Measurements from ENCODE around the gene TTLL9. TPM values are rescaled to one million over a fixed set of nuclear protein-coding genes. Genes with fewer than 3 reads are reported as not detected.
A peak's percentile ranks its signal among the peaks of the same experiment; 100 is the strongest.
"Not testable (repeated sequence)": the region's sequence is repeated elsewhere in the genome, so short reads cannot be mapped to it uniquely, and the experiment has no call there.

The TTLL9 gene, protein sequence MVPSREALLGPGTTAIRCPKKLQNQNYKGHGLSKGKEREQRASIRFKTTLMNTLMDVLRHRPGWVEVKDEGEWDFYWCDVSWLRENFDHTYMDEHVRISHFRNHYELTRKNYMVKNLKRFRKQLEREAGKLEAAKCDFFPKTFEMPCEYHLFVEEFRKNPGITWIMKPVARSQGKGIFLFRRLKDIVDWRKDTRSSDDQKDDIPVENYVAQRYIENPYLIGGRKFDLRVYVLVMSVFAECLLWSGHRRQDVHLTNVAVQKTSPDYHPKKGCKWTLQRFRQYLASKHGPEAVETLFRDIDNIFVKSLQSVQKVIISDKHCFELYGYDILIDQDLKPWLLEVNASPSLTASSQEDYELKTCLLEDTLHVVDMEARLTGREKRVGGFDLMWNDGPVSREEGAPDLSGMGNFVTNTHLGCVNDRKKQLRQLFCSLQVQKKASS
- polyA plus RNA-seq (ENCODE audit: insufficient read length) = 0.25 TPM

DNA sequence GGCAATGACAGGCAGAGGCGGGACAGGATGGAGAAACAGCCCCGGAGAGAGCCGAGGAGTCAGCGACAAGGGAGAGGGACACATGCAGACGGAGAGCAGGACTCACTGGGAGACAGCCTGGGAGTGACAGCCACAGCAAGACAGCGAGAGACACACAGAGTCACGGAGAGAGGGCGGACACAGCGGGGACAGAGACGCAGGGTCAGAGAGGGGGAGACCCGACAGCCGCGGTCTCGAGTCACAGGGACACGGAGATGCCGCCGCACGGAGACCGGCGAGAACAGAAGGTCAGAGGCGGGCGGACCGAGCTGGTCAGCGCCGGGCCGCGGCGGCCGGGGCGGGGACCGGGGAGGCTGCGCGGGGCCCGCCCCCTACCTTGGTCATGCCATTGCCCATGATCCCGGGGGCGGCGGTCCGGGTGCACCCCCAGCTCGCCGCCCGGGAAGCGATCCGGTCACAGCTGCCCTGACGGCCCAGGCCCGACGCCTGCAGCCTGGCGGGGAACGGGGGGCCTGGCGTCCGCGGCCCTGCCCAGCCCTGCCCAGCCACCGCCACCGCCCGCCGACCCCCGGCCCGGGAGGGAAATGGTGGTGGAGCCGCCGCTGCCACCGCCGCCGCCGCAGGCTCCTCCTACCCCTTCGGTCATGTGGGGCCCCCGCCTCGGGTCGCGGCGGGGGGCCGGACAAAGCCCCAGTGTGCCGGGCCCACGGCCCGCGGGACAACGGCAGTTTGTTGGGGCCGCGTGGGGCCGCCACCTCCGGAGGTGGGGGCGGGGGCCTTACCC, at the start of gene TTLL9, which contains the start of gene DUSP15:
TTLL9 (plus strand) TSS at position 693 of the 784 bp plus-strand sequence. CDS start 493 bp downstream, outside the sequence.
DUSP15 (minus strand) TSS at position 586 of the 784 bp plus-strand sequence; CDS start at position 396, 190 bp downstream.
- DNase-seq = peak; percentile 55

DNA sequence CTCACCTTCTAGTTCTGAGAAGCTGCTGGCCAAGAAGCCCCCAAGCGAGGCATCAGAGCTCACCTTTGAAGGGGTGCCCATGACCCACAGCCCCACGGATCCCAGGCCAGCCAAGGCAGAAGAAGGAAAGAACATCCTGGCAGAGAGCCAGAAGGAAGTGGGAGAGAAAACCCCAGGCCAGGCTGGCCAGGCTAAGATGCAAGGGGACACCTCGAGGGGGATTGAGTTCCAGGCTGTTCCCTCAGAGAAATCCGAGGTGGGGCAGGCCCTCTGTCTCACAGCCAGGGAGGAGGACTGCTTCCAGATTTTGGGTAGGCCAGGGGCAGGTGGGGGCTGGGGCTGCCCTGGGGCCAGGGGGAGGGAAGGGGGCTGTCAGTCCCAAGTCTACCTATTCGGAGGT, 49.0 kb upstream of the TTLL9 start:
- DNase-seq = no peak

DNA sequence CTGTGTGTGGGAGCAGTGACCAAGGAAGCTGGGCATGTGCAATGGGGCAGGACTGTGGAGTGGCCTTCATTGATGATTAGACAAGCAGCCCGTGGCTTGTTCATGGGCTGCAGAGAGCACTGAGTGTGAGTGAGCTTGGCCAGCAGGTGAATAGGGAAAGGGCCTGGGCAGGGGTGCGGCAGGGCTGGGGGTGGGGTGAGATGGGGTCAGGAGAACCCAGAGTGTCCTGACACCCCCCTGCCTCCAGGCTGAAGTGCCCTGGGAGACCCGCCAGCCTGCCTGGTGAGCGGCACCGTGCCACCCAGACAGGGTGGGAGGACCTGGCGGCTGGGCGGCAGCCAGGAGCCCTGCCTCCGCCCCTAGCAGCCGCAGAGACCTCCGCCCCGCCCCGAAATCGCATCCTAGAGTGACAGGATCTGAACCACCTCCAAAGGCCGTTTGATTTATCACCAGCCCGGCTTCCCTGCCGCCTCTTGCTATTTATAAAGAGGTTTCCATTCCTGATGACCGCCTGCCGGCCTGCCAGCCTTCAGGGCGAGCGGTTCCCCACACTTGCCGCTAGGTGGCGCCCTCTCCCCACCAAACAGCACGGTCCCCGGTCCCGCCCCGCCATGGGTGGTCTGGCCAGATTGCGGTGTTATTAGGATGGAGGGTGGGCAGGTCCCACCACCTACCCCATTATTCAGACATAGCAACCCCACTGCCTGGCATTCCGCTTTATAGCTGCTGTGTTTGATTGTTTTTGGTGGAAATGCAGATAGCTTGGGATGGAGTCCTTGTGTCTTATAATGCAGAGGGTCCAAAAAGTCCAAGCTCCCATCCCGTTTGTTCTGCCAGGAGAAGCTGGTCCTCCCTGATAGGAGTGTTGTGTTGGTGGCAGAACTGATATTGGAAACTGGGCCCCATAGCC, 47.8 kb upstream of the TTLL9 start:
- peak; percentile 75 for DNase-seq

DNA sequence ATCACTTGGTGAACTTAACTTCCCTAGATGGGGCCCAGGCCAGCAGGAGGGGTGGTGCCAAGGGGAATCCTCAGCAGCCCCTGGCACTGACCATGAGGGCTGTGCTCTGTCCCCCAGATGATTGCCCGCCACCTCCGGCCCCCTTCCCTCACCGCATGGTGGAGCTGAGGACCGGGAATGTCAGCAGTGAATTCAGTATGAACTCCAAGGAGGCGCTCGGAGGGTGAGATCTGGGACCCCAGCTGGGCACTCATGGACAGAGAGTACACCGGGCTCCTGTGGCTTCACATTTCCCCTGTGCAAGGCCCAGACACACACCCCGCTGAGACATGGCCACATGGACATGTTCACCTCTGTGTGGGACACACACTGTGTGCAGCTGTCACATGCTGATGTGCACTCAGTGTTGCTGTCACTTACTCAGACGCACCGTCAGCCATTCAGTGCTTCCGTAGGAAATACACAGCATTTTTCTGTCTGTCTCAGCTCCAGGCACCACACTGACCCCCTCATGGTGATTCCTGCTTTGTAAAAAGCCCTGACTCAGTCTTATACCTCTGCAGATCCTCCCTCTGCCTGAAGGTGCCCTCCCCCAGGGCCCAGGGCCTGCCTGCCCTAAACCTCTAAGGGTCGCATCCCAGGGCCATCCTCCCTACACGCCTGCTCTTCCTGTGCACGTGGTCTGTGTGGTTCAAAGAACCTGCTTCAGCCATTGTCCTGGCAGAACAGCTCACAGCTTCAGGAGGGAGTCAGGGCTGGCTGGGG, 46.9 kb upstream of the TTLL9 start:
- no peak for DNase-seq

DNA sequence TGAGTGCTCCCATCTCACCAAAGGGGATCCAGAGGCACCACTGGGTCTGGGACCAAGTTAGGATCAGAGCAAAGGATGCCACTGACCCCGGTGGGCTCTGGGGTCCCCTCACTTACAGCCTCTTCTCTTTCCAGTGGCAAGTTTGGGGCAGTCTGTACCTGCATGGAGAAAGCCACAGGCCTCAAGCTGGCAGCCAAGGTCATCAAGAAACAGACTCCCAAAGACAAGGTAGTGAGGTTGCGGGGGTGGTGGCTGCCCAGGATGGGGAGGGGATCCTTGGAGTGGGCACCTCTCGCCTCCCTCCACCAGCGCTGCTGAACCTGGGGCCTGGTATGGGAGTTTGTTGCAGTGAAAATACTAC, 46.3 kb upstream of the TTLL9 start:
- no peak for DNase-seq

DNA sequence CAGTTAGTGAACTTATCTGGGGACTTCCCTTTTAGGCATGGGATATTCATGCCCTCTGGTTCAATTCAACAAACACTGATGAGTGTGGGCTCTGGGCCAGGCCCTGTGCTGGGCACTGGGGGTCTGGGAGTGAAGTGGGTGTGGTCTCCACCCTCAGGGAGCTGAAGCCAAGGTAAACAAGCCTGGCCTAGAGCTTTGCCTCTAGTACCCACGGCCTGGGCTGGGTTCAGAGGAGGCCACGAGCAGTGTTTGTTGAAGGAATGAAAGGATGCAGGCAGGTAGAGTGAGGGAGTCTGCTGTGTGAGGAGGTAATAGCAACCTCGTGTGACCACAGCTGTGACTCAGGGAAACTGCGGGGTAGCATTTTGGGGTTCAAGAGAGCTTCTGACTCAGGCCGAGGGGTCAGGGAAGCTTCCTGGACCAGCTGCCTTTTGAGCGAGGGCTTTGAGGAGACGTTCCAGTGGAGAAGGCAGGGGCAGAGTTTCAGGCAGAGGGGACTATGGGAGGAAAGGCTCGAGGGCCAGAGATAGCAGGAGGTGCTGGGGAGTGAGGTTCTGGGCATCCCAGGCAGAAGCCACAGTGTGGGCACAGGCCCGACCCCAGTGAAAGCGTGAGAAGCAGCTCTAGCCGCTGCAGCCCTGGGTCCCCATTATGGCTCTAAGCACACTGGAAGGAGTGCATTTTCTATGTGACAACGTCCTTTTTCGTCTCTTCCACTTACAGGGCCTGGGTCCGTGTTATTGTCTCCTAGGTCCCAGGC, 45.7 kb upstream of the TTLL9 start:
- DNase-seq = no peak

DNA sequence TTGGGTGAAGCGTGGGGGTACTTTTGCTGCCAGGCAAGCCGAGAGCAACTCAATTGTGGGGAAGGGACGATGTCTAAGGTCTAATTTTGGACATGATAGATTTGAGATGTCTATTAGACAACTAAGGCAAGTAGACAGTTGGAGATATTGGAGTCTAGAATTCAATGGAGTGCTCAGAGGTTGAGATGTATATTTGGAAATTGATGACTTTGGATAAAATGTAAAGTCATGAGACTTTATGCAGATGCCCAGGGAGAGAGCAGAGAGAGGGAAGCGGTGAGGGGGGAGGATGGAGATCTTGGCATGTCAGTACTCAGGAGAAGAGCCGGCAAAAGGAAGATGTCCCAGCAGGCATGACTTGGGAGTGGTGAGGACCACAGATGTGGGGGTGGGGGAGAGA, 44.4 kb upstream of the TTLL9 start:
- DNase-seq = no peak

DNA sequence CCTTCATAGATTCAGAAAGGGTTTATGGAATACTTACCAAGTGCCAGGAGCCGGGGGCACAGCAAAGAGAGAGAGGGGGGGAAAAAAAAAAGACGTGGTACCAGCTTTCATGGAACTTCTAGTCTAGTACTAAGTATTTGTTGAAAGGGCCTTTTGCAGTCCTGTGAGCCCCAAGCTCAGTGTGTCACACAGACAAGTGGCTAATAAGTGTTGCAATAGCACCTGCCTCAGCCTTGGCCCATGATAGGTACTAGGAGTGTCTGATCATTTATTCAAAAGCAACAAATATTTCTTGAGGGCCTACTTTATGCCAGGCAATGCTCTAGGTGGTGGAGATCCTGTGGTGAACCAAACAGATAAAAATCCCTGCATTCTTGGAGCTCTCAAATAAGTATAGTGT, 43.4 kb upstream of the TTLL9 start:
- no peak for DNase-seq

DNA sequence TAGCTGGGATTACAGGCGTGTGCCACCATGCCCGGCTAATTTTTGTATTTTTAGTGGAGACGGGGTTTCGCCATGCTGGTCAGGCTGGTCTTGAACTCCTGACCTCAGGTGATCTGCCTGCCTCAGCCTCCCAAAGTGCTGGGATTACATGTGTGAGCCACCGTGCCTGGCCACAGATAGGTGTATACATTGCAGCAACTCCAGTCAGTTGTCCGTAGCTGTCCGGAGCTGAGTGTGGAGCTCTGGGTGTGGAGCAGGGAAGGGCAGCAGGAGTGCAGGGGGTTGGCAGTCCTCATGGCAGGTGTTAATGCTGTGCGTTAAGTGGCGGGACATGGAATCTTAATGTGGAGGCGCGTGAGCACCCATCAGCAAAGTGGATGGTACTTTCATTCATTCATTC, 42.4 kb upstream of the TTLL9 start:
- not testable (repeated sequence) for DNase-seq

DNA sequence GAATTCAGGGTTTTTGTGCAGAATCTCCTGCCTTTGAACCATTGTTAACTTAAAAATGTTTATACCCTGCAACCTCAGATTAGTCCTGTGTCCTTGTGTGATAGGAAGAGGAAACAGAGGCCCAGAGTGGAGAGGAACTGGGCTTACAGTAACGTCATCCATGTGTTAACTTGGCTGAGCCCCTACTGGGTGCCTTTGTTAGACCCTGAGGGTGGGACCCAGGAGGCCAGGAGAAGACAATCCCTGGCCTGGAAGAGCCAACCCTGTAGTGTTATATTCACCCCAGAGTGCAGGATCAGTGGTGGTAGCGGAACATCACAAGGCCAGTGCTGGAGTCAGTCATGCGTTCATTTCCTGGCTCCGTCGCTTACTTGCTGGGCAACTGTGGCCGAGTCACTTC, 40.7 kb upstream of the TTLL9 start:
- no peak for DNase-seq

DNA sequence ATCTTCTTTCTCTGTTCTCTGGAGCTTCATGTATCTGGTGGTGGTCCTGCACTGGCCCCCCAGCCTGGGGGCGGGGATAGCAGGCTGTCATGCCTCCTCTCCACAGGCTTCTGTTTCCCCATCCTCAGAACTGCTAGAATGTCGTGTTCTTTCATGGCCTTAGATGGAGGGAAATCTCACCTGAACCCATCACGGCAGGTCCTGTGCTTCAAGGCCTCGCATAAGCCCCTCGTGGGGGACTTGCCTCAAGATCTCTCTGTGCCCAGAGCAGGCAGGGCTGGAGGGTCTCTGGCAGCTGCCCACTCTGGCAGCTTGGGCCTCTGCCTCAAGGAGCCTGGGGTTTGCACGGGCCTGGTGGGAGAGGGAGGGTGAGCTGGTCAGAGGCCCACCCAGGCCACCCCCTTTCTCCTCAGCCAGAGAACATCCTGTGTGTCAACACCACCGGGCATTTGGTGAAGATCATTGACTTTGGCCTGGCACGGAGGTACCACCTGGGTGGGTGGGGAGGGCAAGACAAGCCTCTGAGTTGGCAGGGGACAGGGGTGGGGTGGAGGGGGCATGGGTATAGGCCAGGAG, 39.9 kb upstream of the TTLL9 start:
- DNase-seq = no peak

DNA sequence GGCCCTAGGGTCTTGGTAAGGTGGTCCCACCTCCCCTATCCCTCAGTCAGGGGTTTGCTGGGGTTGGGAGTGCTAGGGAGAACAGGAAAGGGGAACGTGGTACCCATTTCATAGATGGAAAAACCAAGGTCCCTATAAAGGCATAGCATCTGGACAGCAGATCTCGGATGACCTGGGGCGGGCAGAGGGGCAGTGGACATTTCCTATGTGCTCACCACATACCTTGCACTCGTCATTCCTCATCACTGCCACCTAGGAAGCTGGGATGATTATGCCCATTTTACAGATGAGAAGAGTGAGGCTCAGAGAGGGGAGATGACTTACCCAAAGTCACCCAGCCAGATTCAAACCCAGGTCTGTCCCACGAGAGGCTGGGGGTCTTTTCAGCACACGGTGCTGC, 39.2 kb upstream of the TTLL9 start:
- no peak for DNase-seq

DNA sequence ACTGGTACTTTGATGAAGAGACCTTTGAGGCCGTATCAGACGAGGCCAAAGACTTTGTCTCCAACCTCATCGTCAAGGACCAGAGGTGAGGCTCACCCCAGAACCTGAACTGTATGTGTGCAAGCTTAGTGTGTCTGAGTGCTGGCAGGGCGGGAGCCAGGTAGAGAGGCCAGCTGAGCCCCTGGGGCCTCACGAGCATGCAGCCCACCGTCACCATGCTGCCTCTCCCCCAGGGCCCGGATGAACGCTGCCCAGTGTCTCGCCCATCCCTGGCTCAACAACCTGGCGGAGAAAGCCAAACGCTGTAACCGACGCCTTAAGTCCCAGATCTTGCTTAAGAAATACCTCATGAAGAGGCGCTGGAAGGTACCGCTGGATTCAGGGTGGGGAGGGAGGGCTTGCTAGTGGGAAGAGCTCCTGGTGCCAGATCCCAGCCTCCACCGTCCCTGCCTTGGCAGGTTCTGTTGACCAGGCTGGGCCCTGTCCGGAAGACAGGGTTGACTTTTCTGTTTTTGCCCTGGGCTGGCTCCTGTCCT, 38.6 kb upstream of the TTLL9 start:
- no peak for DNase-seq

DNA sequence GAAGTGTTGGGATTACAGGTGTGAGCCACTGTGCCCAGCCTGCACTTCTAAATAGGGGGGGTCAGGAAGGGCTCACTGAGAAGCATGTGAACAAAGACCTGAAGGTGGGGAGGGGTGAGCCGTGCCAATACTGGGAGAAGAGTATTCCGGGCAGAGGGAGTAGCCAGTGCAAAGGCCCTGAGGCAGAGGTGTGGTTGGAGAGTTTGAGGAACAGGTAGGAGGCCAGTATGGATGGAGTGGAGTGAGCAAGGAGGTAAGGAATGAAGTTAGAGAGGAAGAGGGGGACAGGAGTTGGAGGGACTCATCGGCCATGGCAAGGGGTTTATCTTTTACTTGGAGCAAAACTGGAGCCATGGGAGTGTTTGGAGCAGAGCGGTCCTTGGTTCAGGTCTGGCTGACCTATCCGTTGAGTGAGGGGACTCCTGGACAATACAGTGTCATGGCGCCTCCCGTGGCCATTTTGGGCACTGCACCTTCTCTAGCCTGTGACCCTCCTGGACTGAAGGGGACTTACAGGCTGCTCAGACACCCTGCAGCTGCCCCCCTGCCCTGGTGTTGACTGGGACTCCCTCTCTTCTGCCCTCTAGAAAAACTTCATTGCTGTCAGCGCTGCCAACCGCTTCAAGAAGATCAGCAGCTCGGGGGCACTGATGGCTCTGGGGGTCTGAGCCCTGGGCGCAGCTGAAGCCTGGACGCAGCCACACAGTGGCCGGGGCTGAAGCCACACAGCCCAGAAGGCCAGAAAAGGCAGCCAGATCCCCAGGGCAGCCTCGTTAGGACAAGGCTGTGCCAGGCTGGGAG, 37.1 kb upstream of the TTLL9 start:
- no peak for DNase-seq

DNA sequence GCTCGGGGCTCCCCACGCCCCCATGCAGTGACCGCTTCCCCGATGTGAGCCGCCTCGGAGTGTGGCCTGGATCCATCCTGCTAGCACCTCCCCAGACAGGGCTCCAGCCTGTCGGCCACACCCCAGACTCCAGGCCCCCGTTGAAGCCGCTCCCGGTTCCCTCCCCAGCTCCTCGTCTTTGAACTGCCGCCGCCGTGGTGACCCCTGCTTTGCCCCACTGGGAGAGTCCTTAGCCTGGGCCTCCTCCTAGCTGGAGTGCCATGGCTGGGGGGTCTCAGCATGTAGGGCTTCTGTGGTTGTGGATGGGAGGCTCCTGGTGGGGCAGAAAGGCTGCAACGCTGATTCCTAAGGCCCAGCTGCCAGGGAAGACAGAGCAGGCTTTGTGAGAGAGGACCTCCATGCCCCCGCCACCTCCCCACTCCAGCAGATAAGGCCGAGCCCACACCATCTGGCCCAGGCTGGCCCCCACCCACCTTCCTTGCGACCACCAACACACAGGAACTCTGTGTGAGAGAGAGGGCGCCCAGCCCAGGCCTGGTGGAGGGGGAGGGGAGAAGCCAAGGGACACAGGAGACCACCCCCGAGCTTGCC, 36.4 kb upstream of the TTLL9 start:
- no peak for DNase-seq

DNA sequence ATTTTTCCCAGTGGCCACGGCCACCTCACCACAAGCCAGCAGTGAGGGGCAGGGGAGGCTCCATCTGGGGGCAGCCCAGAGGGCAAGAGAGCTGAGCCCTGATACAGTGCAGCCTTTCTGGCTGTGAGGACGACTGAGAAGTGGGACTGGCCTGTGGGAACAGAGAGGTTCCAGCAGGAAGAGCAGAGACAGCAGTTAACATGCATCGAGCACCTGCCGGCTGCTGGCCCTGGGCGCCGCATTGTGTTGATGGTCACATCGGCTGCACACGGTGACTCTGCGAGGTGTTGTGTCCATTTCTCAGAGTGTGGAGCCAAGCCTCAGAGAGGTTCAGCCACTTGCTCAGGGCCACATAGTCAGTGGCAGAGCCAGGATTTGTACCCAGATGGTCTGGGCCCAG, 34.9 kb upstream of the TTLL9 start:
- DNase-seq = no peak

DNA sequence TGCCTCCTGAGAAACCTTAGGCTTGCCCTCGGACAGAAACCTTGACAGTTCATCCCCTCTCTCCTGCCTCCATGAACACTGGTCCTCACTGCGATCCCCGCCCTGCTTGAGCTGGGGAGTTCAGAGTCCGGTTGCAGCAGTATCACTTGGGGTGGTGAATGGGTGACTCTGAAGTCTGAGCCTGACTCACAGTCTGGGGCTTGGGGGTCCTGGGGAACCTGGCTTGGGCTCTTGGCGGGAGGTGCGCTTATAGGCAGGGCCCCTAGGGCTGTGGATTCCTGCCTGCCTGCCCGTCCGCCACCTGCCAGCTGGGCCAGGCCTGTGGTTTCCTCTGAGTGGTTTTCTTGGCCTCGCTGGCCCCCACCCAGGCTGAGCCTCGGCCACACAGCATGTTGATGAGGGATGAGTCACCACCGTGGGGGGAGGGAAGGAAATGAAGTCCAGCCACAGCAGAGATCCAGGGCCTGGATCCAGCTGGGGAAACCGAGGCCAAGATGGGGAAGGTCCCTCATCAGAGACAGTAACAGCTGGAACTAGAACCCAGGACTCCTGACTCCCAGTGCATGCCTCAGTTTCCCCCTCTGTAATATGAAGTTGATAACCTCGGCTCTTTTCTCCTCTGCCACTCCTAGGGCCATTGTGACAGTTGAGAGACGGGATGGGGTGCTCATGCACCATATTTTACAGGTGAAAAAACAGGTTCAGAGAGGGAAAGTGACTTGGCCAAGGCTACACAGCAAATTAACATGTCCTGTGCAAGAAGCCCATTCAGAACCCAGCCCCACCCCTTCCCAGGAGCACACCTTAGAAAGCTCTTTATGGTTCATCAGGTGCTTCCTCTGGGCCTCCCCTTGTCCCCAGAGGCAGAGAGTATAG, 34.2 kb upstream of the TTLL9 start:
- no peak for DNase-seq

Data from hindlimb muscle (tissue), 1 donor.